Parathyroid adenoma (tissue), 2 donors: Measurements from ENCODE around the gene RNASE8.

Source experiments
- H2AFZ ChIP-seq: fragments of 300-600 bp; sonication (generic); one replicate; pipeline ENCODE4 v1.7.0; 2017; ENCODE audit warnings: antibody characterized with exemption, mild to moderate bottlenecking
- H3K27ac ChIP-seq: fragments of 300-600 bp; sonication (generic); one replicate; pipeline ENCODE4 v1.7.0; 2017
- H3K27me3 ChIP-seq: fragments of 300-600 bp; sonication (generic); one replicate; pipeline ENCODE4 v1.7.0; 2017; ENCODE audit warnings: low read length; ENCODE audit not compliant: control insufficient read depth, insufficient read depth
- H3K36me3 ChIP-seq: fragments of 300-600 bp; sonication (generic); one replicate; pipeline ENCODE4 v1.7.0; 2017; ENCODE audit warnings: low read length; ENCODE audit not compliant: control insufficient read depth, insufficient read depth
- H3K4me1 ChIP-seq: fragments of 300-600 bp; sonication (generic); one replicate; pipeline ENCODE4 v1.7.0; 2017; ENCODE audit warnings: control low read depth
- H3K4me2 ChIP-seq: fragments of 300-600 bp; sonication (generic); one replicate; pipeline ENCODE4 v1.7.0; 2017; ENCODE audit warnings: low read length
- H3K4me3 ChIP-seq: fragments of 300-600 bp; sonication (generic); one replicate; pipeline ENCODE4 v1.7.0; 2017; ENCODE audit warnings: low read depth, low read length
- H3K79me2 ChIP-seq: fragments of 300-600 bp; sonication (generic); one replicate; pipeline ENCODE4 v1.7.0; 2017; ENCODE audit warnings: control low read depth
- H3K9ac ChIP-seq: fragments of 300-600 bp; sonication (generic); one replicate; pipeline ENCODE4 v1.7.0; 2017; ENCODE audit warnings: mild to moderate bottlenecking
- H3K9me3 ChIP-seq: fragments of 300-600 bp; sonication (generic); one replicate; pipeline ENCODE4 v1.7.0; 2017; ENCODE audit warnings: low read length; ENCODE audit not compliant: control insufficient read depth
- TF ChIP-seq, protein P1 (sequence below): fragments of 300-600 bp; sonication (generic); IDR thresholded peaks from one replicate; pipeline ENCODE4 v1.7.0; 2017; ENCODE audit warnings: antibody characterized with exemption, mild to moderate bottlenecking
- donor health status: primary hyperparathyroidism.

The RNASE8 gene

DNA sequence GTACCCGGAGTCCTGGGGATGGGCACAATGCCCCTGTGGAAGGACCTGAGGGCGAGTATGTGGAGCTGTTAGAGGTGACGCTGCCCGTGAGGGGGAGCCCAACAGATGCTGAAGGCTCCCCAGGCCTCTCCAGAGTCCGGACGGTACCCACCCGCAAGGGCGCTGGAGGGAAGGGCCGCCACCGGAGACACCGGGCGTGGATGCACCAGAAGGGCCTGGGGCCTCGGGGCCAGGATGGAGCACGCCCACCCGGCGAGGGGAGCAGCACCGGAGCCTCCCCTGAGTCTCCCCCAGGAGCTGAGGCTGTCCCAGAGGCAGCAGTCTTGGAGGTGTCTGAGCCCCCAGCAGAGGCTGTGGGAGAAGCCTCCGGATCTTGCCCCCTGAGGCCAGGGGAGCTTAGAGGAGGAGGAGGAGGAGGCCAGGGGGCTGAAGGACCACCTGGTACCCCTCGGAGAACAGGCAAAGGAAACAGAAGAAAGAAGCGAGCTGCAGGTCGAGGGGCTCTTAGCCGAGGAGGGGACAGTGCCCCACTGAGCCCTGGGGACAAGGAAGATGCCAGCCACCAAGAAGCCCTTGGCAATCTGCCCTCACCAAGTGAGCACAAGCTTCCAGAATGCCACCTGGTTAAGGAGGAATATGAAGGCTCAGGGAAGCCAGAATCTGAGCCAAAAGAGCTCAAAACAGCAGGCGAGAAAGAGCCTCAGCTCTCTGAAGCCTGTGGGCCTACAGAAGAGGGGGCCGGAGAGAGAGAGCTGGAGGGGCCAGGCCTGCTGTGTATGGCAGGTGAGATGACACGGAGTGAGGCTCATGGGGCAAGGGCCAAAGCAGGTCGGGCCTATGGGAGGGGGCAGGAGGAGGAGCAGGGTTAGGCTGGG lies 17.0 kb downstream of the RNASE8 start:
- H3K36me3 ChIP-seq, result no peaks in the 10 kb centered on the region

DNA sequence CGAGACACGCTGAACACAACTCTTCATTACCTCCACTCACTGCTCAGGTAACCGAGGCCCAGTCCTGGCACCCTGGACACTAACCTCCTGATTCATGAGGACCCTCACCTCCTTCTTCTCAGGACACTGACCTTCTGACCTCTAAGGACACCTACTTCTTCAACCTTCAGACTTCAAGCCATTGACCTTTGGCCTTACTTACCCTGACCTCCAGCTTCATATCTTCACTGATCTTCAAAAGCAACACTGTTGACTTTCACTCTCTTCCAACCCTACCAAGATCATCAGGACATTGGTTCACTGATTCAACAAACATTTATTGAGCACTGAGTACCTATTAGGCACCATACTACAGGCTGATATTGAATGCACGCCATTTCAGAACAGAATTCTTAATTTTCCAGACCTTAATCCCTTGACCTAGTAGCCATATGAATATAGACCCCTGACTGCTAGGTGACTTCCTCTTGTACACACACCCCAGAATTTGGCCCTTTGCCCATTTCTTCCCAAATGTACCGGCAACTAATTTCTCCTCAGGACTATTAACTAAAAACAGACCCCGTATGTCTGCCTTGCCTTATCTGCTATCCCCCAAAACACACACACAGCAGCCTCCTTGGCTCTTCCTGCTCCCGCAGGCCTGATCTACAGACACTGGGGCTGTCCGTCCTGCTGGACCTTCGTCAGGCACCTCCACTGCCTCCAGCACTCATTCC lies 18.3 kb downstream of the RNASE8 start:
- Histone ChIP-seq H3K9me3 (no peaks in the 10 kb centered on the region), H3K27ac (no peak overlapping the region), H2AFZ (no peak overlapping the region), H3K9ac (no peak overlapping the region), H3K4me3 (no peak overlapping the region), H3K79me2 (peaks cover 12% of the 10 kb centered on the region), H3K4me1 (peaks cover 12% of the 10 kb centered on the region), H3K27me3 (no peaks in the 10 kb centered on the region), H3K4me2 (no peak overlapping the region), H3K36me3 (no peaks in the 10 kb centered on the region)
- TF ChIP-seq, protein P1, sequence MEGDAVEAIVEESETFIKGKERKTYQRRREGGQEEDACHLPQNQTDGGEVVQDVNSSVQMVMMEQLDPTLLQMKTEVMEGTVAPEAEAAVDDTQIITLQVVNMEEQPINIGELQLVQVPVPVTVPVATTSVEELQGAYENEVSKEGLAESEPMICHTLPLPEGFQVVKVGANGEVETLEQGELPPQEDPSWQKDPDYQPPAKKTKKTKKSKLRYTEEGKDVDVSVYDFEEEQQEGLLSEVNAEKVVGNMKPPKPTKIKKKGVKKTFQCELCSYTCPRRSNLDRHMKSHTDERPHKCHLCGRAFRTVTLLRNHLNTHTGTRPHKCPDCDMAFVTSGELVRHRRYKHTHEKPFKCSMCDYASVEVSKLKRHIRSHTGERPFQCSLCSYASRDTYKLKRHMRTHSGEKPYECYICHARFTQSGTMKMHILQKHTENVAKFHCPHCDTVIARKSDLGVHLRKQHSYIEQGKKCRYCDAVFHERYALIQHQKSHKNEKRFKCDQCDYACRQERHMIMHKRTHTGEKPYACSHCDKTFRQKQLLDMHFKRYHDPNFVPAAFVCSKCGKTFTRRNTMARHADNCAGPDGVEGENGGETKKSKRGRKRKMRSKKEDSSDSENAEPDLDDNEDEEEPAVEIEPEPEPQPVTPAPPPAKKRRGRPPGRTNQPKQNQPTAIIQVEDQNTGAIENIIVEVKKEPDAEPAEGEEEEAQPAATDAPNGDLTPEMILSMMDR, result no peak

More for the DNA sequence above, 17.0 kb downstream of the RNASE8 start:
- no peak overlapping the region for H3K27ac ChIP-seq
- no peak overlapping the region for H3K4me2 ChIP-seq
- TF ChIP-seq, protein P1, result no peak
- no peaks in the 10 kb centered on the region for H3K27me3 ChIP-seq
- no peaks in the 10 kb centered on the region for H3K9me3 ChIP-seq
- peaks cover 13% of the 10 kb centered on the region for H3K4me1 ChIP-seq
- H2AFZ ChIP-seq, result no peak overlapping the region
- H3K79me2 ChIP-seq, result peaks cover 12% of the 10 kb centered on the region
- H3K9ac ChIP-seq, result no peak overlapping the region
- H3K4me3 ChIP-seq, result no peak overlapping the region

DNA sequence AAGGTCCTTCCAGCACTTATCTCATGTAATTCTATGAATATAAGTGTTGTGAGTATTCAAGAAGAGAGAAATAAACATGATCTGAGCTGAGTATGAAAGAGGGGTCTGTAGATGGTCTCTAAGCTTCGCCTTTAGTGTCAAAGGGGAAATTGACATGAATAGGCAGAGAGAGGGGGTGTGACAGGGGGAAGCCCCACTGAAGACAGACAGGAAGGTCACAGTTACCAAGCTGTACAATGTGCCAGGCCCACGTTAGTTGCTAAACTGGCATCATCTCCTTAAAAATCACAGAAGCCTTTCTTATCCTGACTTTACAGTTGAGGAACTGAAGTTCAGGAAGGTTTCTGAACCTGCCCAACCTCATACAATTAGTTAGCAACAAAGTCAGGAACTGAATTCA lies 20.1 kb downstream of the RNASE8 start:
- Histone ChIP-seq H3K36me3 (no peaks in the 10 kb centered on the region), H2AFZ (no peak overlapping the region), H3K9me3 (no peaks in the 10 kb centered on the region), H3K27ac (no peak overlapping the region), H3K4me2 (no peak overlapping the region), H3K4me3 (no peak overlapping the region), H3K4me1 (peaks cover 2% of the 10 kb centered on the region), H3K9ac (no peak overlapping the region), H3K79me2 (peaks cover 10% of the 10 kb centered on the region), H3K27me3 (no peaks in the 10 kb centered on the region)
- TF ChIP-seq, protein P1, result no peak

DNA sequence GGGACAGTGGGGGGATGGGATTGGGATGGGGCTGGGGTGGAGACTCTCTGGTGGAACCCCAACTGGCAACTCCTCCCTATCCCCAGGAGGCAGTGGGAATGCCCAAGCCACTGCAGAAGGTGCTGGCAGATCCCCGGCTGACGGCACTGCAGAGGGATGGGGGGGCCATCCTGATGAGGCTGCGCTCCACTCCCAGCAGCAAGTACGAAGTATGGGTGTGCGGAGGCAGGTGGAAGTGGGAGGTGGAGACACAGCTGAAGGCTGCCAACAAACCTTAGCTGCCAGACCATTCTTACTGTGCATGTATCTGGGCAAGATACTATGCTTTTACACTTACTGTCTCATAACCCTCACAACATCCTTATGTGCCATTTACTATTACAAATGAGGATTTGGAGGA lies 20.7 kb downstream of the RNASE8 start:
- Histone ChIP-seq H3K36me3 (no peaks in the 10 kb centered on the region), H3K79me2 (peaks cover 10% of the 10 kb centered on the region), H3K4me1 (peaks cover 2% of the 10 kb centered on the region), H3K9me3 (no peaks in the 10 kb centered on the region), H3K27ac (no peak overlapping the region), H3K9ac (no peak overlapping the region), H2AFZ (no peak overlapping the region), H3K4me3 (no peak overlapping the region), H3K27me3 (no peaks in the 10 kb centered on the region), H3K4me2 (no peak overlapping the region)
- TF ChIP-seq, protein P1, result no peak
